Measurements from ENCODE around the gene CRYAA.
"Not testable (repeated sequence)": the region's sequence is repeated elsewhere in the genome, so short reads cannot be mapped to it uniquely, and the experiment has no call there.

CRYAA gene, protein sequence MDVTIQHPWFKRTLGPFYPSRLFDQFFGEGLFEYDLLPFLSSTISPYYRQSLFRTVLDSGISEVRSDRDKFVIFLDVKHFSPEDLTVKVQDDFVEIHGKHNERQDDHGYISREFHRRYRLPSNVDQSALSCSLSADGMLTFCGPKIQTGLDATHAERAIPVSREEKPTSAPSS

DNA sequence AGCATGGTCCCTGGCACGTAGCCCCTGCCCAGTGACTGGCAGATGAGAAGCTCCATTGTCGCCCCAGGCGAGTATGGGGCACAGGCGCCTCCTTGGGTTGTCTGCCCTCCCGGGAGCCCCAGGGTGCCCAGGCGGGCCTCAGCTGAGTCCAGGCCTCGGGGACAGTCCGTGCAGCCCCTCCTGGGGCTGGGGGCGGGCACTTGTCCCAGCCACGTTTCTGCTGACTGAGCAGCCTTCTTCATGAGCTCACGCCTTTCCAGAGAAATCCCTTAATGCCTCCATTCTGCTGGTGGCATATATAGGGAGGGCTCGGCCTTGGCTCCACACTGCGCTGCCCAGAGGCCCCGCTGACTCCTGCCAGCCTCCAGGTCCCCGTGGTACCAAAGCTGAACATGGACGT, at the start of gene CRYAA:
Gene CRYAA (plus strand): TSS at position 301 of the 400 bp plus-strand sequence. CDS start 92 bp downstream, at position 393.
- not testable (repeated sequence) for DNase-seq (ENCODE audit: low spot score); FAIRE-seq

DNA sequence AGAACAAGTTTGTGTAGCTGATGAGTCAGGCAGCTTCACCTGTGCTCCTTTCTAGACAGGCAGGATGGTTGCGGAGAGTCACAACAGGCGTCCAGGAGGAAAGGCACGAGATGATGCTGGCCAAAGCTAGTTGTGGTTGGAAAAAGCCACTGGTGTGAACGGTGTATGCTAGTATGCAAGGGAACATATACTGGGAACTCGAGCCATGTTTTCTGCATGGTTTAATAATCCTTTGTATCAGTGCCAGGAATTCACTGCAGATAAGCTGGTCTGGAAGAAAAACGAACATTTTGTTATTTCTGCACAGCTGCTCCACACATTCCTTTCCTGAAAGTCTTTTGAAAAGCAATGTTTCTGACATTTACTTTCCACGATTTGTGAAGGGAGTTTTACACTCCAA, 38.7 kb upstream of the CRYAA start:
- FAIRE-seq; DNase-seq (ENCODE audit: low spot score): not testable (repeated sequence)

DNA sequence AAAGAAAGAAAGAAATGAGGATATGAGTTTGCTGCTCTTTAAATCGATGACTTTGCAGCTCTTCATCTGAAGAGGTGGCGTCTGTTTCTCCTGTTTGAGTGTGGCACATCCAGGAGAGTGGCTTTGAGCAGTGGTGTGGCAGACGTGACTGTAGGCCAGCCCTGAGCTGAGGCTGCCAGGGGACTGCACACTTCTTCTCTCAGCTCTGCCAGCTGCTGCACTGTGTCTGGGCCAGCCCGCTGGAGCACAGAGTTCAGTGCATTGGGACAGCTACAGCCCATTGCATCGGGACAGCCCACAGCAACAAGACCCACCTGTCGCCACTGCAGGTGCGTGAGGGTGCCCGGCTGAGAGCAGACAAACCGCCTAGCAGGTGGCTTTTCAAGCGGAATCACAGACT, 34.3 kb upstream of the CRYAA start:
- DNase-seq (ENCODE audit: low spot score); FAIRE-seq: not testable (repeated sequence)

DNA sequence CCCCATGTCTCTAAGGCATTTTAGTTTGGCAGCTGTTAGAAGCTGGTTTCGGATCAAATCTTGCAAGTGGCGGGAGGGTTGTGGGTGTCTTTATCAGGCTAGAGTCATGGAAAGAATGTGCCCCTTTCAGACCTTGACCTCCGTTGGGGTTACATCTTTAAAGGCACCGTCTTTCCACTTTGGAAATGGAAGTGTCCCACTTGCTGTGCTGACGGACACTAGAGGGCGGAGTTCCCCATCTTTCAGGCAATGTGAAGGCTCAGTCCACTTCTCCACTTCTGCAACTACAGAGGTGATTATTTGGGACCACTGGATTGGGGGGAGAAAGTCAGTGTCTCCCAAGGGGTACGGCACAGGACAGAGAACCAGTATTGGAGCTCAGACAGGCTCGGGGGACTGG, 29.9 kb upstream of the CRYAA start:
- not testable (repeated sequence) for DNase-seq (ENCODE audit: low spot score); FAIRE-seq

DNA sequence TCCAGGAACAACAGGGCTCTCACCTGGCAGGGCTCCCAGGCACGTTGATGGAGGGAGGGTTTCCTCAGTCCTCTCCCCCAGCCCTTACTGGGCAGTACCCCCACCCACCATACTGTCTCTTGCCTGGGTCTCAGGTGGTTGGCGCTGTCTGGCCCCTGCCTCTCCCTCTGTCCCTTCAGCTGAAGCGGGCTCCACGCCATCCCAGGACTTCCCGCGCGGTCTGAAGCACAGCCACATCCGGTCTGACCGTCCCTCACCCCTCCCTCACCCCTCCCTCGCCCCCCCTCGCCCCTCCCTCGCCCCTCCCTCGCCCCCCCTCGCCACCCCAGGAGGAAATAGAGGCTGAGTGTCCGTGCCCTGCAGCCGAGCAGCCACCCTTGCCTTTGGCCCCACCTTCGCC, 27.4 kb upstream of the CRYAA start:
- not testable (repeated sequence) for DNase-seq (ENCODE audit: low spot score); FAIRE-seq

DNA sequence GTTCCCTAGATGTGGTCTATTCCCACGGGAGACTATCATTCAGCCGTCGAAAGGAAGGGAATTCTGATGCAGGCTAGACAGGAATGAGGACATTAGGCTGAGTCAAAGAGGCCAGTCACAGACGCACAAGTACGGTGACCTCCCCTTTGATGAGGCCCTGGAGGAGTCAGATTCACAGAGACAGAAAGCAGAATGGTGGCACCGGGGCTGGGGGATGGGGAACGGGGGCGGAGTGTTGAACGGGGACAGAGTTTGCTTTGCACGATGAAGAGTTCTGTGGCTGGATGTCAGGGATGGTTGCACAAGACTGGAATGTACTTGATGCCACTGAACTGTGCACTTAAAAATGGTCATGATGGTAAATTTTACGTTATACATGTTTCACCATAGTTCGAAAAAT, 22.2 kb upstream of the CRYAA start:
- DNase-seq (ENCODE audit: low spot score); FAIRE-seq: not testable (repeated sequence)

DNA sequence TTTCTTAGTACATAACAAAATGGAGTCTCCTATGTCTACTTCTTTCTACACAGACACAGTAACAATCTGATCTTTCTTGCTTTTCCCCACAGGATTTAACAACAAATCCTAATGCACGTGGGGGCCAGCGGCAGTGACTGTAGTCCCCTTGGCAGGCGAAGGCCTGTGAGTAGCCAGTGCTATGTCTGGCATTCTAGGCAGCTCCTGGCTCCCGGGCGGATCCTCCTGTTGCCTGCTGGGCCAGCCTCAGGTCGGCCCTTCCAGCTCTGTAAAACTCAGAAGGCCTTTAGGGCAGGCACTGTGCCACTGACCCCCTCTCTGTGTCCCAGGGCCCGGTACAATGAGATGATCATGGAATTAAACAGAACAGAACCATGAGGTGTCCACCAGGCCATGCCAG, 20.8 kb upstream of the CRYAA start:
- not testable (repeated sequence) for DNase-seq (ENCODE audit: low spot score); FAIRE-seq

DNA sequence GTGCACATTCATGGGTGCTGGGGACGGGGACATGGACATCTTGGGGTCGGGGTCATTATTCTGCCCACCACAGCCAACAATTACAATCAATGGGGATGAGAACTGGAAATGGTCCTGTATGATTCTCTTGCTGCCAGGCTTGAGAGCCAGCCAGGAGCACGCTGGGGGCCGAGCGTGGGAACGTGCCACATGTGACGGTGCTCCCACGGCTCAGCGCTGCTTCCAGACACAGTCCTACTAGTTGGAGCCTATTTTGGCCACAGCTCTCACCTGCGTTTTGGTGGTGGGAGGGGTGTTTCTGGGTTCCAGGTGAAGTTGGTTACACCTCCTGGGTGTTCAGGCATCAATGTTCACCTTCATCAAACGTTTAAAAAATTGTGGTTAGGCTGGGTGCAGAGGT, 19.5 kb upstream of the CRYAA start:
- not testable (repeated sequence) for FAIRE-seq; DNase-seq (ENCODE audit: low spot score)

DNA sequence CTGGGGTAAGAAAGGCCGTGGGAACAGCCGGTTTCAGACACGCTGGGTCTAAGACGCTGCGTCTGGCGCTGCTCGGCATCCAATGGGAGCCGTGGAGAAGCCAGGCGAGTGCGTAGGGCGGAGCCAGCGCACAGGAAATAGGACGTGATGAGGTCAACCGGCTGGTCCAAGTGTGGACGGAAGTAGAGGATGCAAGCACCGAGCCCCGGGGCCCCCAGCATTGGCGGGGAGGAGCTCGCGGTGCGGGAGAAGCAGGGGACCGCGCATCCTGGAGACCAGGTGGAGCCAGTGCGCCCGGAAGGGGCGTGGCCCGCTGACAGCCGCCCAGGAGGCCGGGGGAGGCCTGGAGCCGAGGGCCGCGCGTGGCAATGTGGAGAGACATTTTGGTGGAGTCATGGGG, 15.2 kb upstream of the CRYAA start:
- DNase-seq (ENCODE audit: low spot score); FAIRE-seq: not testable (repeated sequence)

DNA sequence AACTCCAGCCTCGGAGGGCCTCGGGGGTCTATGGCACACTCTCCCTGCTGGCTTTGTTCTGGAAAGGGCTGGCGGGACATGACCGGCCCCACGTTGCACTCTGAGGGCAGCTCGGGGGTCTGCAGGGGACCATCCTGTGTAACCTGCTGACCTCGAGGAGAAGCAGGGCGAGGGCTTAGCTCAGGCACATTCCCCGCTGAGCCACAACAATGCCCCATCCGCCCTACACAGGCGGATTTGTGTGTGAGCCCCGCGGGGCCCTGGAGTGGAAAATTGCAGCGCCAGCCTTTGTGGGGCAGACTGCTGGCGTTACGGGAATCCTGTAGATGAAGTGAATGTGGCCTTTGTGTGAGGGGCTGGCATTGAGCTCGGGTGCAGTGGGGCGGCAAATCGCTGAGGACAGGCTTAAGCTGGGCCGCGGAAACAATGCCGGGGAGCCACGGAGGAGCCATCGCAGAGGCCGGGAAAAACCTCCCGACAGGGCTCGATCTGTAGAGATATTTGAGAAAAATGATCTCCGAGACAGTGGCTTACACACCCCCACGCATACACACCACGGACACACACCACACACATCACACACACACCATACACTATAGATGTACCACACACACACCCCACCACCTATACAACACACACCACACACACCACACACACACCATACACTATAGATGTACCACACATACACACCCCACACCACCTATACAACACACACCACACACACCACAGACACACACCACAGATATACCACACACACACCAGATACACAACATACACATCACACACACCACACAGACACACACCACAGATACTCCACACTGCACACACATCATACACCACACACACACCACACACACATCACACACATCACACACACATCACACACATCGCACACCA, 9.3 kb upstream of the CRYAA start:
- peak; percentile 99 for FAIRE-seq
- not testable (repeated sequence) for DNase-seq (ENCODE audit: low spot score)

DNA sequence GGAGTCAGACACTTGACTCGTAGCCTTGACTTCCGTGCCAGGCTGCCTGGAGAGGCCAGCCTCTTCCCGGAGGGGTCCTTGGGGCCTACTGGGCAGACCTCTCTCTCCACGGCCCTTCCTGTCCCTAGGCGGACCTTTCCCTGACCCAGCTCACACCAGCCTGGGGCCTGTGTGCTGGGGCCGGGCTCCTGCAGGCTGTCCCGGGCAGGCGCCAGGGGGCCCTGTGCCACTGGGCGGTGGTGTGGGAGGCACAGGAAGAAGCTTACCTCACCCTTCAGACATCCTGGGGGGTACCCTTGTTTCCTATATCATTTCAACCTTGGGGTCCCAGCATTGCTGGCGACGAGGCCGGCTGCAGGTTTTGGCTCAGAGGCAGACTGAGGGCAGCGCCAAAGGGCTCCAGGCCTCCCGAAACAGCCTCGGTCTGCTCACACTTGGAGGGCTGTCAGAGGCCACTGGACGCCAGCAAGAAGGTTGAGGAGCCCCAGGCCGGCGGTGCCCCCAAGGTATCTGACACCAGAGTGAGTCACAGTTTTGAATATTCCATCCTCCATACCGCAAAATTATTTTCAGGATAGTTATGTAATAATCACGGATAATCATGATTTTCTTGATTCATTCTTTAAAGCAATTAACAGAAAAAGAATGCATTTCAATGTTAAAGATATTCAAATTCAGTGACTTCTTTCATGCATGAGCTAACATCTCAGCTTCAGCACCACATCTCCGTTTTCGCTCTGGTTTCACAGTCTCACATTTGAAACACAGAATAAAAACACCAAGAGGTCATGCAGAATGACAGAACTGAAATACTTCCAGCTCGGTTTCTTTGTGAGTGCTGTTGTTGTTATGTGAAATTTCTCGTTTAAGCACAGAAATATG, 6.7 kb upstream of the CRYAA start:
- FAIRE-seq, result peak; percentile 63
- not testable (repeated sequence) for DNase-seq (ENCODE audit: low spot score)

DNA sequence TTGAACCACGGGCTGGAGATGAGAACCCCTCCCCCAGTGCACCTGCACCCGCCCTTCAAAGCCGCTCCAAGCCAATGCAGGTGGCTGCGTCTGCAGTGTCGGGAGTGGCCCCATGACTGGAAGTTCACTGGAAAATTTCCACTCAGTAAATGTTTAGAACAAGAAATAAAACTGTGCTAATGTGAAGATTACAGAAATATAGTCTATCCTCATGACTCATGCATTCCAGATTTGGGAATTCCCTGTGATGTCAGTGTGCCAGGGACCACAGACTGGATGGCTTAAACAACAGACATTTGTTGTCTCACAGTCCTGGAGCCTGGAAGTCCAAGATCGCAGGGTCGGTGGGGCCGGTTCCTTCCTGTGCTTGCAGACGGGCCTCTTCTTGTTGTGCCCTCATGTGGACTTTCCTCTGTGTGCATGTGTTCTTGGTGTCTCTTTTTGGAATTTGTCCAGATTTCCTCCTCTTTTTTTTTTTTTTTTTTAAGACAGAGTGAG, 6.1 kb upstream of the CRYAA start:
- DNase-seq (ENCODE audit: low spot score); FAIRE-seq: not testable (repeated sequence)

DNA sequence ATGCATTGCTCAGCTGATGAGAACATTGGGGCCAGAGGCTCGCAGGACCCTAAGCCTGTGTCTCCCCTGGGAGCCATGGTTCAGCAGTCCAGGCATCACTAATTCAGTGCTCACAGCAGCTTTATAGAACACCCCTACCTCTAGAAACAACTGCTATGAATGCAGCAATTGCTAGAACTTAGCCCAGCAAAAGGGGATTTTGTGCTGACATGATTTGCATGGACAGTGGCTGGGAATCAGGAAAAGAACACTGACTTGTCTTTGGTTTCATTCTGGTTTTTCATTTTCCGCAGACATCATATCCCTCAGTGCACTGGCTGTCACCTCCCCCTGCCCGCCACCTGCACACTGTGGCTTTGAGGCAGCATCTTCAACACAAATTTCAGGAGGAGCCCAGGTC, 4.0 kb upstream of the CRYAA start:
- FAIRE-seq; DNase-seq (ENCODE audit: low spot score): not testable (repeated sequence)

DNA sequence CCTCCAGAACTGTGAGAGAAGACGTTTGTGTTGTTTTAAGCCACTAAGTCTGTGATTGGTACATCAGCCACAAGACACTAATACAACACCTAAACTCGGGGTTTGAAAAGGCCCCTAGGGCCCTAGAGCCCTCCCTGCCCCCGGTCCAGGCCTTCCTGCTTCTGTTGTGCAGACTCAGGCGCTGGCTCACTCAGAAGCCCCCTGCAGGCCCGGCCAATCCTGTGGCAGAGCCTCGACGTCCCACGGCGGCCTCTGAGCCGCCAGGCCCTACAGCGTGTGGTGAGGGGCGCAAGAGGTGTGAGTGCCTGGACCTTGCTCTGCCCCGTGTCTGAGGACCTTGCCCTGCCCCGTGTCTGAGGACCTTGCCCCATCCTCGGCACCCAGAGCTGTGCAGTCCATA, 3.1 kb upstream of the CRYAA start:
- FAIRE-seq; DNase-seq (ENCODE audit: low spot score): not testable (repeated sequence)

DNA sequence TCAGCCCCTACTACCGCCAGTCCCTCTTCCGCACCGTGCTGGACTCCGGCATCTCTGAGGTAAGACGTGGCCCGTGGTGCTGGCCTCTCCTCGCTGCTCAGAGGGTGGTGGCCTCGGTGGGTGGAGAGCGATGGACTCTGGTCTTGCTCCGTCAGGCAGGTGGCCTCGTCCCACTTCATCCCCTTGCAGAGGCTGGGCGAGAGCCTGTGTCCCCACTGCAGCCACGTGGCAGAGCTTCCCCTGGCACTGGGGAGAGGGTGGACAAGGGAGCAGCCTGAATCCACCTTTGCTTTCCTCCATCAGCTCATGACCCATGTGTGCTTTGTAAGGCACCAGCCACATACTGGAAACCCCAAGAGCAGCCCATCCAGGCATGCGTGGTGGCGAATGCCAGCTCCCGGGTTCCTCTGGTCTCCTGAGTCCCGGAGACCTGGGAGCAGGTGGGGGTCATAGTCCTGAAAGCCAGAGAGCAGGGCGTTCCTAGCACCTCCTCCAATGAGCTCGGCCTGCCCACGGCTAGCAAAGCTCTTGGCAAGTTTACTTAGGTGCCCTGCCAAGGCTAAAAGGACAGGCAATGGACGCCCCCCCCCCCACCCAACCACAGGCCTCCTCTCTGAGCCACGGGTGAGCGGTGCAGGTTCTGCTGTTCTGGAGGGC, 550 bp downstream of the CRYAA start:
- not testable (repeated sequence) for FAIRE-seq; DNase-seq (ENCODE audit: low spot score)

DNA sequence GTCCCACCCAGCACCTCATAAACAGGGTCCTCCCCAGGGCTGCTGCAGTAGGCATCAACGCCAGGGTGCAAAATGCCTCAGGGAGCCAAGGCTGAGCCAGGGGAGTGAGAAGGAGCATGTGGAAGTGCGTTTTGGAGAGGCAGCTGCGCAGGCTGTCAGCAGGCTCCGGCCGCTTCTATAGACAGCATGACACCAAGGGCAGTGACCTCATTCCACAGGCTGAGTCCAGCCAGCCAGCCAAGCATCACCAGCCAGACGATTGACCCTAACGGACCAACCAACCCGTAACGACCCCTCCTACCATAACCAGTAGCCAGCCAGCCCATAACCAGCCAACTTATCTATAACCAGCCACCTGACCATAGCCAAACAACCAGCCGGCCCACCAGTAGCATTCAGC, 1.1 kb downstream of the CRYAA start:
- FAIRE-seq; DNase-seq (ENCODE audit: low spot score): not testable (repeated sequence)

DNA sequence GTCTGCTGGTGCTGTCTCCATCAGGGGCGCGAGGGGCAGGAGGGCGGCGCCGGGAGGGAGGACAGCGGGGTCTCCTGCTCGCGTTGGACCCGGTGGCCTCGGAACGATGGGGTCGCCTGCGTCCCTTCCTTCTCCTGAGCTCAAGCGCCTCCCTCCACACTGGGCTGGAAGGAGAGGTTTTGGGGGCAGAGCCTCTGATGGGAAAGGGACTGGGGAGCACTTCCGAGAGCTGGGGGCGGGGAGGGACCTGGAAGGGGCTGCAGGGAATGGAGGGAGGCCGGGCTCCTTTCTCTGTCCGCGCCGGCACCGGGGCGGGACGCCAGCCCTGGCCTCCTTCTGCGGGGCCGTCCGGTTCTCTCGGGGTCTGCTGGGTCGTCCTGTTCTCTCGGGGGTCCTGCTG, 4.0 kb downstream of the CRYAA start:
- FAIRE-seq; DNase-seq (ENCODE audit: low spot score): not testable (repeated sequence)

DNA sequence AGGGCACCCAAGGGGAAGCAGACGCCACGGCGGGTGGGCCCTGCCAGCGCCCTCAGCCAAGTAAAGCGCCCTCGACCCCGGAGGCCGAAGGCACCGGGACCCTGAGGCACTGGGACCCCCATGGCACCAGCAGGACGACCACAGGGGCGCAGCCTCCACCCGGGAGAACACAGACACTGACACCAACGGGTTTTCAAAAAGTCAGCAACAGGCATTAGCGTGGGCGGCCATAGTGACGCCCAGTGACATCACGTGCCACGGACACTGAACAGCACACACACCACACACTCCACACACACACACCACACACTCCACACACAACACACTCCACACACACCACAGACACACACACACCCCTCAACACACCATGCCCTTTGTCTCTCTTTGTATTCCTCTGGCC, 4.6 kb downstream of the CRYAA start:
- FAIRE-seq, result peak; percentile 100
- DNase-seq (ENCODE audit: low spot score), result not testable (repeated sequence)

DNA sequence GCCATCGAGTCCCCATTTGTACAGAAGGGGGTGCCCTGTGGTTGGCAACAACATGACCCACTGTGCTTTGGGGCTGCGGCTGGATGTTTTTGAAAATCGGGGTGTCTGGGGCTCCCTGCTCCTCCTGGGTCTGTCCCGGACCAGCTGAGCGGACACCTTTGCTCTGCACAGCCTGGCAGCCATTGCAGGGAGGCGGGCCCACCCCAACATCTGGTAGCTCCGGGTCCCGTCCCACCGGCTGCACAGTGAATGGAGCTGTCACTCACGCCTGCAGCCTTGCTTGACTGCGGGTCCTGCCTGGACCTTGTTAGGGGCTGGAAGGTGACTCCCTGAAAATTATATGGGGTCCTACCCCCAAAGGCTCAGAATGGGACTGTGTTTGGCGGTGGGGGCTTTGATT, 5.1 kb downstream of the CRYAA start:
- not testable (repeated sequence) for DNase-seq (ENCODE audit: low spot score); FAIRE-seq

DNA sequence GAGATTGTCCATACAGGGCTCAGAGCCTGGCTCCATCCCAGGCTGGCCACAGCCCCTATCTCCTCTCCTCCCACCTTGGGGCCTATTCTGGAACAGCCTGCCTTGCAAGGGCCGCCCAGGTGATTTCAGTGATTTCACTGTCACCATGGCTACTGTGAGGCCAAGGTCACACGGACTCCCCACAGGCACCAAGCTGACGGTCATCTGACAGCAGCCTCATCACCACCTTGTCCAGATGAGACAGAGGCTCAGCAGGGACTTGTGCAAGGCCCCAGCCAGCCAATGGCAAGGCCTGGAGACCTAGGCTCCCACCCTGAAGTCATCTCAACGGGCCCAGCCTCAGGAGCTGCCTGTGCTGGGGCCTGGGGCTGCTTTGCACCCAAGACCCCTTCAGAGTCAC, 6.2 kb downstream of the CRYAA start:
- not testable (repeated sequence) for FAIRE-seq; DNase-seq (ENCODE audit: low spot score)

Measured in urothelium cell line (cell line).